Ovary (tissue), 9 donors: ENCODE data around the gene RIBC2. TPM values are rescaled to one million over a fixed set of nuclear protein-coding genes. Genes with fewer than 3 reads are reported as not detected.

Experiments
- DNase-seq, 5 donors: peaks; one replicate each; pipeline ENCODE4 v3.0.0-alpha.2; 2019 to 2020
- H3K27ac ChIP-seq, 2 donors: fragments of 200-600 bp; one replicate each; pipeline versions ENCODE4 v1.5.1 to v1.8.0; 2019 to 2022
- H3K27me3 ChIP-seq: fragments of 200-600 bp; one replicate; pipeline ENCODE4 v1.8.0; 2022
- H3K36me3 ChIP-seq: fragments of 200-600 bp; sonication (generic); one replicate; pipeline ENCODE4 v1.5.1; 2019
- H3K4me1 ChIP-seq: one replicate; pipeline ENCODE4 v1.8.1; 2013; ENCODE audit warnings: mild to moderate bottlenecking, moderate library complexity; ENCODE audit not compliant: insufficient read depth
- H3K4me3 ChIP-seq: fragments of 200-600 bp; sonication (generic); one replicate; pipeline ENCODE4 v1.5.1; 2017
- H3K9me3 ChIP-seq, 2 donors: fragments of 200-600 bp in 1 of 2; sonication (generic) in 1 of 2; one replicate each; pipeline versions ENCODE4 v1.5.1 to v1.8.1; 2013 to 2019; ENCODE audit warnings: mild to moderate bottlenecking in 1 of 2, moderate library complexity in 1 of 2
- CTCF ChIP-seq, 3 donors: fragments of 450-650 bp in 2 of 3; fragments of 200-600 bp in 1 of 3; IDR thresholded peaks; one replicate each; pipeline versions ENCODE4 v1.5.1 to v1.8.0; 2016 to 2022; ENCODE audit warnings: antibody characterized with exemption in 3 of 3, mild to moderate bottlenecking in 1 of 3
- EP300 ChIP-seq: sonication (generic); formaldehyde crosslinking; IDR thresholded peaks from one replicate; pipeline ENCODE4 v1.6.1; 2017; ENCODE audit warnings: antibody characterized with exemption
- POLR2A ChIP-seq: fragments of 450-650 bp; IDR thresholded peaks from one replicate; pipeline ENCODE4 v1.6.1; 2017; ENCODE audit warnings: antibody characterized with exemption, mild to moderate bottlenecking, moderate library complexity
- whole genome bisulfite sequencing, 3 donors: extraction: QIAGEN DNeasy Blood & Tissue Kit in 1 of 3; methylation state at CpG; one replicate each; pipeline versions ENCODE4 v1.1.5 to v1.1.7; 2013 to 2017; 5-methylcytosine and 5-hydroxymethylcytosine counted together
- intact Hi-C, 4 donors: fragments of 100-400 bp; cut with DNase I; formaldehyde crosslinking; loops; one replicate each; pipeline versions ENCODE4 v1.11.0 to v1.15.1; 2022 to 2023
- polyA plus RNA-seq, 2 donors: library from polyadenylated mRNA; stranded (reverse); fragments of 200-250 nt in 1 of 2; fragments of 350-450 nt in 1 of 2; fragmentation: Illumina TruSeq in 1 of 2; extraction: RNeasy Lipid Tissue Mini Kit (QIAGEN cat#74804) in 1 of 2; gene quantifications; one replicate each; pipeline ENCODE4 v1.2.3, GENCODE V29; 2013 to 2014
- total RNA-seq, 7 donors: library from RNA; depleted of rRNA in 2 of 7; stranded (reverse); fragments of >200 nt in 2 of 7; fragmentation: NEBNext Ultra II Directional in 3 of 7; extraction: Animal tissue kit (Norgen Biotek cat#: 25700) in 3 of 7; gene quantifications; one replicate each; pipeline versions ENCODE4 v1.1.0 to v1.2.4, GENCODE V29; 2016 to 2023
- donor health status: DM: no; HTN: no; CAD: no; lungs with moderate emphysema.
- donor health status: DM: no; HTN: no; CAD: no.
- donor health status: Bipolar disorder and iron deficiency.
- donor health status: DM: yes; HTN: yes; CAD: no.
- donor health status: DM: no; HTN: no; CAD: no.
- donor health status: DM: yes; HTN: yes; CAD: no.

Gene RIBC2
- total and polyA plus RNA-seq, 9 donors, result 0.25 to 7.5 (median 0.97) TPM; not detected in 1

- peak in 2 of 5 donors; percentile 12 to 40 for DNase-seq
- Histone ChIP-seq H3K4me3 (no peak overlapping the region), H3K9me3 (no peaks in the 10 kb centered on the region), H3K27me3 (no peaks in the 10 kb centered on the region), H3K36me3 (no peaks in the 10 kb centered on the region), H3K27ac (no peak overlapping the region), H3K4me1 (peaks cover 4% of the 10 kb centered on the region)
- WGBS, 3 donors, result 88 to 92% (median 91%) methylated on average over 15 of the region's 15 CpGs
- TF ChIP-seq EP300 (no peak), POLR2A (no peak)
- intact Hi-C loops, result no loop called here
Measured at GRCh38 chr22:45475851-45476514, 62.5 kb downstream of the RIBC2 start.

GRCh38 chr22:45476814-45477213 is 63.3 kb downstream of the RIBC2 start:
- intact Hi-C loops, result no loop called here

GRCh38 chr22:45477366-45478107 is 64.0 kb downstream of the RIBC2 start:
- TF ChIP-seq CTCF (IDR thresholded peaks at IDR 0.05) (no peak), POLR2A (no peak), EP300 (no peak)
- Histone ChIP-seq H3K36me3 (no peaks in the 10 kb centered on the region), H3K4me1 (peaks cover 4% of the 10 kb centered on the region), H3K9me3 (no peaks in the 10 kb centered on the region), H3K27ac (no peak overlapping the region), H3K27me3 (no peaks in the 10 kb centered on the region), H3K4me3 (no peak overlapping the region)
- peak in 2 of 5 donors; percentile 14 to 42 for DNase-seq
- intact Hi-C loops, result no loop called here
- 64 to 82% (median 72%) methylated on average over 7 of the region's 7 CpGs for WGBS, 3 donors

More at GRCh38 chr22:45476814-45477213, 63.3 kb downstream of the RIBC2 start:
- H3K4me3 ChIP-seq, result no peak overlapping the region
- H3K36me3 ChIP-seq, result no peaks in the 10 kb centered on the region
- no peaks in the 10 kb centered on the region for H3K27me3 ChIP-seq
- 39 to 46% (median 39%) methylated on average over 6 of the region's 6 CpGs for WGBS, 3 donors
- peak in 4 of 5 donors; percentile 30 to 58 (median 48) for DNase-seq
- no peaks in the 10 kb centered on the region for H3K9me3 ChIP-seq
- no peak overlapping the region for H3K27ac ChIP-seq
- H3K4me1 ChIP-seq, result peaks cover 4% of the 10 kb centered on the region
- TF ChIP-seq POLR2A (no peak), CTCF (IDR thresholded peaks at IDR 0.05) (no peak), EP300 (no peak)

GRCh38 chr22:45478108-45478771 is 64.7 kb downstream of the RIBC2 start:
- no peaks in the 10 kb centered on the region for H3K9me3 ChIP-seq
- no peak overlapping the region for H3K27ac ChIP-seq
- no peak overlapping the region for H3K4me3 ChIP-seq
- intact Hi-C loops, result no loop called here
- TF ChIP-seq EP300, result no peak
- no peak for TF ChIP-seq POLR2A
- no peak for TF ChIP-seq CTCF (IDR thresholded peaks at IDR 0.05)
- H3K36me3 ChIP-seq, result no peaks in the 10 kb centered on the region
- peak in 2 of 5 donors; percentile 4 to 28 for DNase-seq
- H3K27me3 ChIP-seq, result no peaks in the 10 kb centered on the region
- WGBS, 3 donors, result 51 to 53% (median 52%) methylated on average over 11 of the region's 11 CpGs
- H3K4me1 ChIP-seq, result peaks cover 4% of the 10 kb centered on the region
